NOMO-1 treated with dmso at 0.1 percent for 144 hours (cell line): ENCODE data around the gene OR2V2.

Source experiments
- DNase-seq: peaks from one replicate; lab custom pipeline; 2025; ENCODE audit not compliant: unreplicated experiment; lab: John Stamatoyannopoulos, UW

Gene OR2V2

GRCh38 chr5:181205761-181206649 lies 58.6 kb downstream of the OR2V2 start:
- DNase-seq, result no peak

GRCh38 chr5:181207214-181207959 lies 60.0 kb downstream of the OR2V2 start:
- DNase-seq, result no peak

- no peak for DNase-seq
These were observed 60.5 kb downstream of the OR2V2 start for GRCh38 chr5:181207960-181208253.
